PC-3 (cell line): ENCODE data around the gene SLC6A16. TPM values are rescaled to one million over a fixed set of nuclear protein-coding genes. Genes with fewer than 3 reads are reported as not detected.

ENCODE experiments used
- ATAC-seq: fragments of 200-7000 bp; cut with Tn5 transposase; 2 replicates; pipeline ENCODE4 v1.9.1; 2020; ENCODE audit warnings: mild to moderate bottlenecking, moderate library complexity
- BruUV-seq: library from RNA; stranded (reverse); fragments of 400-500 nt; replicated peaks from 2 replicates; lab custom pipeline; 2021; lab: Mats Ljungman, UMichigan
- CTCF ChIA-PET: fragments of 300-600 bp; sonication (Branson Sonifier 250); formaldehyde crosslinking; loops from one replicate; lab custom pipeline; 2022; ENCODE audit warnings: antibody characterized with exemption; lab: Charles Lee
- POLR2A ChIA-PET: fragments of 300-600 bp; sonication (Branson Sonifier 250); formaldehyde crosslinking; loops from one replicate; lab custom pipeline; 2022; ENCODE audit warnings: antibody characterized with exemption; ENCODE audit not compliant: unreplicated experiment; lab: Charles Lee
- DNase-seq: peaks from one replicate; pipeline ENCODE4 v3.0.0-alpha.2; 2015
- H2AFZ ChIP-seq: fragments of 300-600 bp; sonication (generic); 2 replicates; pipeline ENCODE4 v1.6.0; 2016; ENCODE audit warnings: antibody characterized with exemption, low read length
- H3F3A ChIP-seq: fragments of 300-600 bp; sonication (generic); one replicate; pipeline ENCODE4 v1.6.0; 2017; ENCODE audit warnings: antibody characterized with exemption, low read length, control low read depth, mild to moderate bottlenecking; ENCODE audit not compliant: unreplicated experiment
- H3K27ac ChIP-seq: fragments of 300-600 bp; sonication (generic); 2 replicates; pipeline ENCODE4 v1.5.1; 2016; ENCODE audit warnings: mild to moderate bottlenecking, low read length
- H3K27me3 ChIP-seq: fragments of 300-600 bp; sonication (generic); 2 replicates; pipeline ENCODE4 v1.6.1; 2016; ENCODE audit warnings: low read length, mixed read lengths
- H3K36me3 ChIP-seq: fragments of 300-600 bp; sonication (generic); 2 replicates; pipeline ENCODE4 v1.6.1; 2016; ENCODE audit warnings: low read depth, mixed run types, low read length, mixed read lengths
- H3K4me1 ChIP-seq: fragments of 300-600 bp; sonication (generic); 2 replicates; pipeline ENCODE4 v1.5.1; 2016; ENCODE audit warnings: low read length; ENCODE audit not compliant: insufficient read depth
- H3K4me2 ChIP-seq: fragments of 300-600 bp; sonication (generic); 2 replicates; pipeline ENCODE4 v1.6.0; 2016; ENCODE audit warnings: low read length
- H3K4me3 ChIP-seq: fragments of 300-600 bp; sonication (generic); 2 replicates; pipeline ENCODE4 v1.5.1; 2016; ENCODE audit warnings: mild to moderate bottlenecking, low read length, mixed read lengths
- H3K79me2 ChIP-seq: fragments of 300-600 bp; sonication (generic); 2 replicates; pipeline ENCODE4 v1.6.1; 2017; ENCODE audit warnings: low read length, mixed read lengths
- H3K9ac ChIP-seq: fragments of 300-600 bp; sonication (generic); 2 replicates; pipeline ENCODE4 v1.6.0; 2016; ENCODE audit warnings: mild to moderate bottlenecking, low read length
- H3K9me2 ChIP-seq: fragments of 300-600 bp; sonication (generic); replicated peaks from 2 replicates; pipeline ENCODE4 v1.6.1; 2016; ENCODE audit warnings: mixed run types, low read length, mixed read lengths
- H3K9me3 ChIP-seq: fragments of 300-600 bp; sonication (generic); 2 replicates; pipeline ENCODE4 v1.6.1; 2016; ENCODE audit warnings: low read length, mixed read lengths
- H4K20me1 ChIP-seq: fragments of 300-600 bp; sonication (generic); 2 replicates; pipeline ENCODE4 v1.6.1; 2016; ENCODE audit warnings: low read length, mixed read lengths
- CTCF ChIP-seq: fragments of 300-600 bp; sonication (generic); conservative IDR thresholded peaks from 2 replicates; pipeline ENCODE4 v1.5.1; 2017; ENCODE audit warnings: antibody characterized with exemption, low read depth, mild to moderate bottlenecking, low read length
- EZH2 ChIP-seq: fragments of 300-600 bp; sonication (generic); IDR thresholded peaks from one replicate; pipeline ENCODE4 v1.6.1; 2017; ENCODE audit warnings: antibody characterized with exemption, mild to moderate bottlenecking, low read length; ENCODE audit not compliant: unreplicated experiment
- EZH2phosphoT487 ChIP-seq: fragments of 300-600 bp; sonication (generic); IDR thresholded peaks from 2 replicates; pipeline ENCODE4 v1.6.1; 2018; ENCODE audit warnings: mild to moderate bottlenecking, antibody characterized with exemption, low read length, borderline replicate concordance
- intact Hi-C: fragments of 100-400 bp; cut with micrococcal nuclease; formaldehyde crosslinking; loops from 2 replicates; pipeline ENCODE4 v1.9.0; 2023
- total RNA-seq: library from RNA; depleted of rRNA; stranded (reverse); fragments of >200 nt; gene quantifications from 2 replicates; pipeline ENCODE4 v1.2.3, GENCODE V29; 2014

Gene SLC6A16
- total RNA-seq, 1 experiment from 2014 or later, result not detected

GRCh38 chr19:49347835-49348234 is 22.8 kb upstream of the SLC6A16 start:
- DNase-seq, result peak; percentile 58
- BruUV-seq, result no TSS peak
- no peaks in the 10 kb centered on the region for H3K4me1 ChIP-seq

GRCh38 chr19:49347191-49347590 is 22.2 kb upstream of the SLC6A16 start:
- Histone ChIP-seq H3K27me3 (no peaks in the 10 kb centered on the region), H3K9me2 (no peaks in the 10 kb centered on the region), H4K20me1 (no peaks in the 10 kb centered on the region), H3K9me3 (no peaks in the 10 kb centered on the region), H3K4me1 (no peaks in the 10 kb centered on the region), H3F3A (no peaks in the 10 kb centered on the region), H2AFZ (no peak overlapping the region), H3K36me3 (peaks cover 57% of the 10 kb centered on the region), H3K4me3 (no peak overlapping the region), H3K79me2 (no peaks in the 10 kb centered on the region), H3K4me2 (no peak overlapping the region), H3K27ac (no peak overlapping the region), H3K9ac (no peak overlapping the region)
- ChIA-PET POLR2A (no interaction called here), CTCF (no interaction called here)
- TF ChIP-seq CTCF (no peak), EZH2 (no peak), EZH2phosphoT487 (no peak)
- no peak for DNase-seq
- BruUV-seq, result no TSS peak
- no peak for ATAC-seq
- intact Hi-C loops, result no loop called here

More at GRCh38 chr19:49347835-49348234, 22.8 kb upstream of the SLC6A16 start:
- peak; percentile 73 for ATAC-seq
- no peak overlapping the region for H3K4me3 ChIP-seq
- no peaks in the 10 kb centered on the region for H3K9me3 ChIP-seq
- CTCF ChIA-PET, result no interaction called here
- H3K9ac ChIP-seq, result no peak overlapping the region
- POLR2A ChIA-PET, result no interaction called here
- intact Hi-C loops, result no loop called here
- no peaks in the 10 kb centered on the region for H3F3A ChIP-seq
- TF ChIP-seq EZH2 (no peak), CTCF (0 out of 2 replicates have a peak, but pooled peaks have one; percentile 28), EZH2phosphoT487 (no peak)
- no peaks in the 10 kb centered on the region for H3K27me3 ChIP-seq
- H4K20me1 ChIP-seq, result no peaks in the 10 kb centered on the region
- H3K27ac ChIP-seq, result no peak overlapping the region
- no peak overlapping the region for H3K4me2 ChIP-seq
- H2AFZ ChIP-seq, result no peak overlapping the region
- no peaks in the 10 kb centered on the region for H3K79me2 ChIP-seq
- no peaks in the 10 kb centered on the region for H3K9me2 ChIP-seq
- peaks cover 51% of the 10 kb centered on the region for H3K36me3 ChIP-seq

GRCh38 chr19:49344505-49345423 is 19.8 kb upstream of the SLC6A16 start:
- no peak overlapping the region for H3K4me3 ChIP-seq
- H3K9ac ChIP-seq, result no peak overlapping the region
- no peaks in the 10 kb centered on the region for H3K79me2 ChIP-seq
- POLR2A ChIA-PET, result no interaction called here
- no peaks in the 10 kb centered on the region for H3F3A ChIP-seq
- H2AFZ ChIP-seq, result no peak overlapping the region
- peaks cover 54% of the 10 kb centered on the region for H3K36me3 ChIP-seq
- no peak overlapping the region for H3K27ac ChIP-seq
- intact Hi-C loops, result no loop called here
- no peak for TF ChIP-seq CTCF
- H4K20me1 ChIP-seq, result no peaks in the 10 kb centered on the region
- peaks cover 3% of the 10 kb centered on the region for H3K4me1 ChIP-seq
- H3K4me2 ChIP-seq, result no peak overlapping the region
- CTCF ChIA-PET, result no interaction called here
- no TSS peak for BruUV-seq
- no peak for DNase-seq
- ATAC-seq, result no peak
- no peaks in the 10 kb centered on the region for H3K9me3 ChIP-seq
- H3K27me3 ChIP-seq, result no peaks in the 10 kb centered on the region
- H3K9me2 ChIP-seq, result no peaks in the 10 kb centered on the region
